T-cell (primary cell): ENCODE results near the gene GPSM1. TPM values are rescaled to one million over a fixed set of nuclear protein-coding genes. Genes with fewer than 3 reads are reported as not detected.

ENCODE experiments used
- ATAC-seq, 4 experiments: fragments of 200-7000 bp in 3 of 4; fragments of 150-1000 bp in 1 of 4; cut with Tn5 transposase; replicated peaks in 1 of 4; 1 replicate in 3 of 4; 2 replicates in 1 of 4; pipeline ENCODE4 v1.10.0; 2021; ENCODE audit warnings: moderate library complexity in 3 of 4, mild to moderate bottlenecking in 2 of 4, moderate number of reproducible peaks in 1 of 4
- CTCF ChIA-PET, 2 donors: fragments of 300-600 bp; sonication (Branson Sonifier 250); formaldehyde crosslinking; loops; one replicate each; lab custom pipeline; 2022; ENCODE audit warnings: antibody characterized with exemption in 2 of 2; lab: Charles Lee
- POLR2A ChIA-PET, 2 donors: fragments of 300-600 bp; sonication (Branson Sonifier 250); formaldehyde crosslinking; loops; one replicate each; lab custom pipeline; 2022; ENCODE audit warnings: antibody characterized with exemption in 2 of 2; lab: Charles Lee
- DNase-seq, 35 experiments: peaks; one replicate each; pipeline versions ENCODE4 v3.0.0 to v3.0.0-alpha.2; 2013 to 2023
- H3K27ac ChIP-seq: one replicate; pipeline ENCODE4 v1.5.1; 2013; ENCODE audit warnings: low read length
- H3K27me3 ChIP-seq, 2 experiments: replicated peaks in 1 of 2; 1 replicate in 1 of 2; 2 replicates in 1 of 2; pipeline versions ENCODE4 v1.6.1 to v1.7.0; 2013; ENCODE audit warnings: low read length in 1 of 2, mixed read lengths in 1 of 2; ENCODE audit not compliant: control insufficient read depth in 2 of 2, insufficient read depth in 2 of 2; ENCODE audit errors: extremely low read depth in 1 of 2
- H3K36me3 ChIP-seq, 2 donors: 1 replicate in 1 of 2; 2 replicates in 1 of 2; pipeline versions ENCODE4 v1.6.1 to v1.7.0; 2013; ENCODE audit warnings: low read length in 1 of 2; ENCODE audit not compliant: control insufficient read depth in 2 of 2, insufficient read depth in 1 of 2; ENCODE audit errors: extremely low read depth in 1 of 2
- H3K4me1 ChIP-seq, 2 experiments: 1 replicate in 1 of 2; 2 replicates in 1 of 2; pipeline versions ENCODE4 v1.6.1 to v1.7.0; 2013; ENCODE audit warnings: low read length in 2 of 2, mixed read lengths in 1 of 2; ENCODE audit not compliant: insufficient read depth in 2 of 2, control insufficient read depth in 1 of 2; ENCODE audit errors: extremely low read depth in 1 of 2
- H3K4me3 ChIP-seq, 2 donors: 1 replicate in 1 of 2; 2 replicates in 1 of 2; pipeline versions ENCODE4 v1.5.1 to v1.7.0; 2013; ENCODE audit warnings: mild to moderate bottlenecking in 2 of 2, low read length in 1 of 2, moderate library complexity in 1 of 2; ENCODE audit not compliant: control insufficient read depth in 1 of 2; ENCODE audit errors: extremely low read depth in 1 of 2
- H3K9me3 ChIP-seq: 2 replicates; pipeline ENCODE4 v1.7.0; 2013
- H3K27ac Mint-ChIP-seq, 2 donors: one replicate each; pipeline ENCODE4 v1.8.0; 2020 to 2021; ENCODE audit warnings: mild to moderate bottlenecking in 2 of 2, mixed read lengths in 2 of 2
- H3K27me3 Mint-ChIP-seq, 2 donors: one replicate each; pipeline ENCODE4 v1.8.0; 2021 to 2022; ENCODE audit warnings: mixed read lengths in 2 of 2
- H3K36me3 Mint-ChIP-seq: one replicate; pipeline ENCODE4 v1.8.0; 2021; ENCODE audit warnings: mixed read lengths
- H3K4me1 Mint-ChIP-seq, 3 donors: one replicate each; pipeline ENCODE4 v1.8.0; 2020 to 2022; ENCODE audit warnings: mixed read lengths in 3 of 3, mild to moderate bottlenecking in 1 of 3
- H3K4me3 Mint-ChIP-seq, 3 donors: one replicate each; pipeline ENCODE4 v1.8.0; 2020 to 2022; ENCODE audit warnings: mild to moderate bottlenecking in 3 of 3, mixed read lengths in 3 of 3, moderate library complexity in 3 of 3
- H3K9me3 Mint-ChIP-seq, 3 donors: one replicate each; pipeline ENCODE4 v1.8.0; 2020 to 2022; ENCODE audit warnings: mixed read lengths in 3 of 3
- WGBS: methylation state at CpG from one replicate; pipeline ENCODE4 v1.1.5; 2013; ENCODE audit warnings: missing lambda C conversion rate; ENCODE audit not compliant: insufficient coverage; 5-methylcytosine and 5-hydroxymethylcytosine counted together
- total RNA-seq, 35 experiments: library from RNA in 6 of 35; stranded (reverse) in 6 of 35; fragments of 120-200 nt in 1 of 35; gene quantifications; one replicate each; pipeline versions ENCODE4 v1.2.1 to v1.2.4 and lab custom pipeline; 2013 to 2026

The GPSM1 gene
- total RNA-seq, 5 donors from 2014 or later (not counting 1 experiment from before 2014, with no cell fraction given): 8.6 to 11.5 (median 9.7) TPM

GRCh38 chr9:136328011-136328621 lies 777 bp downstream of the GPSM1 start:
- peaks cover 0 to 33% of the 10 kb centered on the region in 2 experiments for H3K27me3 ChIP-seq
- Mint-ChIP-seq H3K36me3 (no peaks in the 10 kb centered on the region), H3K4me3 (peak overlapping the region; percentile 36 to 59 (median 37)), H3K27me3 (peaks cover 0 to 3% of the 10 kb centered on the region in 2 donors), H3K9me3 (no peaks in the 10 kb centered on the region), H3K27ac (no peak overlapping the region), H3K4me1 (peaks cover 4 to 6% (median 4%) of the 10 kb centered on the region in 3 donors)
- DNase-seq (no peak), ATAC-seq (peak in 2 of 4 experiments; percentile 4 to 9)
- POLR2A ChIA-PET: interaction anchor here in 1 of 2 donors (0.6 kb wide), 1 partner anchor 1226 kb away, joined by 3 read pairs; no protein-coding TSS in a partner anchor
- CTCF ChIA-PET: no interaction called here
- no peak overlapping the region for H3K27ac ChIP-seq
- no peaks in the 10 kb centered on the region for H3K36me3 ChIP-seq
- no peaks in the 10 kb centered on the region for H3K9me3 ChIP-seq
- peak overlapping the region; percentile 32 to 39 for H3K4me3 ChIP-seq
- H3K4me1 ChIP-seq: peaks cover 0 to 35% of the 10 kb centered on the region in 2 experiments
- 52% methylated on average over 10 of the region's 13 CpGs for WGBS

- CTCF ChIA-PET: no interaction called here
- Mint-ChIP-seq H3K4me1 (peaks cover 4 to 6% (median 4%) of the 10 kb centered on the region in 3 donors), H3K27ac (no peak overlapping the region), H3K27me3 (peaks cover 0 to 3% of the 10 kb centered on the region in 2 donors), H3K36me3 (no peaks in the 10 kb centered on the region), H3K4me3 (peak overlapping the region; percentile 41 to 69 (median 59)), H3K9me3 (no peaks in the 10 kb centered on the region)
- Histone ChIP-seq H3K27ac (no peak overlapping the region), H3K27me3 (peaks cover 0 to 33% of the 10 kb centered on the region in 2 experiments), H3K36me3 (no peaks in the 10 kb centered on the region), H3K4me1 (peaks cover 0 to 30% of the 10 kb centered on the region in 2 experiments), H3K9me3 (no peaks in the 10 kb centered on the region), H3K4me3 (no peak overlapping the region)
- 73% methylated on average over 15 of the region's 15 CpGs for WGBS
- no peak for ATAC-seq
- POLR2A ChIA-PET: no interaction called here
- no peak for DNase-seq
These were observed 1.3 kb downstream of the GPSM1 start for GRCh38 chr9:136328622-136329041.

GRCh38 chr9:136329211-136329627 lies 1.9 kb downstream of the GPSM1 start:
- H3K4me3 Mint-ChIP-seq: peak overlapping the region in 1 of 3 donors; percentile 59
- Histone ChIP-seq H3K36me3 (no peaks in the 10 kb centered on the region), H3K27ac (no peak overlapping the region), H3K27me3 (peaks cover 0 to 32% of the 10 kb centered on the region in 2 experiments), H3K4me1 (peaks cover 0 to 30% of the 10 kb centered on the region in 2 experiments), H3K9me3 (no peaks in the 10 kb centered on the region), H3K4me3 (no peak overlapping the region)
- ChIA-PET CTCF (no interaction called here), POLR2A (no interaction called here)
- 85% methylated on average over 14 of the region's 19 CpGs for WGBS
- no peak overlapping the region for H3K27ac Mint-ChIP-seq
- H3K36me3 Mint-ChIP-seq: no peaks in the 10 kb centered on the region
- DNase-seq: no peak
- H3K9me3 Mint-ChIP-seq: no peaks in the 10 kb centered on the region
- H3K4me1 Mint-ChIP-seq: peaks cover 4 to 6% (median 4%) of the 10 kb centered on the region in 3 donors
- ATAC-seq: no peak
- H3K27me3 Mint-ChIP-seq: peaks cover 0 to 3% of the 10 kb centered on the region in 2 donors

GRCh38 chr9:136329636-136330405 lies 2.5 kb downstream of the GPSM1 start:
- Mint-ChIP-seq H3K4me1 (peaks cover 4 to 6% (median 4%) of the 10 kb centered on the region in 3 donors), H3K36me3 (no peaks in the 10 kb centered on the region), H3K4me3 (no peak overlapping the region), H3K9me3 (no peaks in the 10 kb centered on the region), H3K27ac (no peak overlapping the region), H3K27me3 (peaks cover 0 to 3% of the 10 kb centered on the region in 2 donors)
- no peak overlapping the region for H3K27ac ChIP-seq
- CTCF ChIA-PET: no interaction called here
- H3K36me3 ChIP-seq: no peaks in the 10 kb centered on the region
- ATAC-seq: no peak
- DNase-seq: no peak
- H3K4me3 ChIP-seq: no peak overlapping the region
- POLR2A ChIA-PET: no interaction called here
- H3K4me1 ChIP-seq: peaks cover 0 to 30% of the 10 kb centered on the region in 2 experiments
- 87% methylated on average over 22 of the region's 23 CpGs for WGBS
- peaks cover 0 to 28% of the 10 kb centered on the region in 2 experiments for H3K27me3 ChIP-seq
- no peaks in the 10 kb centered on the region for H3K9me3 ChIP-seq

GRCh38 chr9:136330406-136330990 lies 3.2 kb downstream of the GPSM1 start:
- Mint-ChIP-seq H3K27ac (no peak overlapping the region), H3K4me1 (peaks cover 4 to 6% (median 4%) of the 10 kb centered on the region in 3 donors), H3K36me3 (no peaks in the 10 kb centered on the region), H3K4me3 (no peak overlapping the region), H3K27me3 (peaks cover 0 to 3% of the 10 kb centered on the region in 2 donors), H3K9me3 (no peaks in the 10 kb centered on the region)
- CTCF ChIA-PET: no interaction called here
- peaks cover 0 to 22% of the 10 kb centered on the region in 2 experiments for H3K27me3 ChIP-seq
- no peak overlapping the region for H3K4me3 ChIP-seq
- POLR2A ChIA-PET: no interaction called here
- peaks cover 0 to 30% of the 10 kb centered on the region in 2 experiments for H3K4me1 ChIP-seq
- DNase-seq: no peak
- WGBS: 80% methylated on average over 10 of the region's 14 CpGs
- no peaks in the 10 kb centered on the region for H3K36me3 ChIP-seq
- no peaks in the 10 kb centered on the region for H3K9me3 ChIP-seq
- no peak for ATAC-seq
- H3K27ac ChIP-seq: no peak overlapping the region

- no peak overlapping the region for H3K27ac ChIP-seq
- H3K27me3 ChIP-seq: peaks cover 0 to 17% of the 10 kb centered on the region in 2 experiments
- H3K27ac Mint-ChIP-seq: no peak overlapping the region
- CTCF ChIA-PET: no interaction called here
- H3K4me3 Mint-ChIP-seq: no peak overlapping the region
- 86% methylated on average over 11 of the region's 15 CpGs for WGBS
- peaks cover 4 to 6% (median 4%) of the 10 kb centered on the region in 3 donors for H3K4me1 Mint-ChIP-seq
- H3K36me3 Mint-ChIP-seq: no peaks in the 10 kb centered on the region
- H3K36me3 ChIP-seq: no peaks in the 10 kb centered on the region
- H3K4me1 ChIP-seq: peaks cover 0 to 28% of the 10 kb centered on the region in 2 experiments
- H3K27me3 Mint-ChIP-seq: peaks cover 0 to 3% of the 10 kb centered on the region in 2 donors
- POLR2A ChIA-PET: no interaction called here
- no peaks in the 10 kb centered on the region for H3K9me3 ChIP-seq
- H3K9me3 Mint-ChIP-seq: no peaks in the 10 kb centered on the region
- DNase-seq (no peak), ATAC-seq (no peak)
- H3K4me3 ChIP-seq: no peak overlapping the region
These were observed 3.7 kb downstream of the GPSM1 start for GRCh38 chr9:136331030-136331429.
